GM19193 (cell line): ENCODE measurements around the gene UPF1.

Source experiments
- POLR2A ChIP-seq: IDR thresholded peaks from 4 replicates; pipeline ENCODE4 v1.6.1; 2011; ENCODE audit not compliant: insufficient read depth, insufficient read length; ENCODE audit errors: extremely low read depth

The UPF1 gene

GRCh38 chr19:18793144-18794028 is 38.4 kb upstream of the UPF1 start:
- no peak for TF ChIP-seq POLR2A

- TF ChIP-seq POLR2A = no peak
Observed at GRCh38 chr19:18794029-18794313, 37.8 kb upstream of the UPF1 start.

GRCh38 chr19:18794692-18795091 is 37.1 kb upstream of the UPF1 start:
- no peak for TF ChIP-seq POLR2A

GRCh38 chr19:18795540-18795939 is 36.2 kb upstream of the UPF1 start:
- TF ChIP-seq POLR2A = no peak

- TF ChIP-seq POLR2A = no peak
Observed at GRCh38 chr19:18796239-18796638, 35.5 kb upstream of the UPF1 start.

- no peak for TF ChIP-seq POLR2A
Observed at GRCh38 chr19:18798384-18799352, 33.1 kb upstream of the UPF1 start.

- TF ChIP-seq POLR2A = no peak
Observed at GRCh38 chr19:18799389-18799970, 32.3 kb upstream of the UPF1 start.

- TF ChIP-seq POLR2A = no peak
Observed at GRCh38 chr19:18800079-18800478, 31.7 kb upstream of the UPF1 start.

GRCh38 chr19:18800636-18801035 is 31.1 kb upstream of the UPF1 start:
- no peak for TF ChIP-seq POLR2A

- TF ChIP-seq POLR2A = no peak
Observed at GRCh38 chr19:18802354-18802753, 29.4 kb upstream of the UPF1 start.

- no peak for TF ChIP-seq POLR2A
Observed at GRCh38 chr19:18803550-18804138, 28.1 kb upstream of the UPF1 start.

- TF ChIP-seq POLR2A = no peak
Observed at GRCh38 chr19:18804139-18804601, 27.6 kb upstream of the UPF1 start.

- no peak for TF ChIP-seq POLR2A
Observed at GRCh38 chr19:18804643-18805042, 27.1 kb upstream of the UPF1 start.

GRCh38 chr19:18807861-18808331 is 23.9 kb upstream of the UPF1 start:
- TF ChIP-seq POLR2A = no peak
